AG09319 (cell line): ENCODE data around the gene ACTRT2.

Experiments used
- DNase-seq: peaks from one replicate; pipeline ENCODE4 v3.0.0-alpha.2; 2010; ENCODE audit warnings: low read depth; ENCODE audit errors: extremely low read depth
- TF ChIP-seq, protein P1 (sequence below): IDR thresholded peaks from 2 replicates; pipeline ENCODE4 v1.5.1; 2011; ENCODE audit warnings: low read depth, mild to moderate bottlenecking, inconsistent platforms, low read length, moderate library complexity

The ACTRT2 gene

DNA sequence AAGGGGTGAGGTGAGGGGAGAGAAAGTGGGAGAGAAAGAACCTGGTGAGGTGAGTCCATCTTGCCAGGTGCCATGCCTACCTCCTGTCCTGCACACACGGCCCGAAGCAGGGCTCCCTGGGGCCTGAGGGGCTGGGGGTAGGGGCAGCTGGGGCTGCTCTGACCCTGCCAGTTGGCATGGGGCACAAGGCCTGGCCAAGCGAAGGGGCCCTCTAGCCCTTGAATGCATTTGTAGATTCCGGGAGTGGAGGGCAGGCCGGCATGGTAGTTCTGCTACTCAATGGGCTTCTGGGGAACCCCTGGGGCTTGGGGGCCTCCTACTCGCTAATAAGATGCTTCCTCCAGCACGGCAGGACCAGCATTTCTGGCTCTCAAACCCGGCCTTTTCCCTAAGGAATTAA lies 44.1 kb downstream of the ACTRT2 start:
- DNase-seq, result no peak
- TF ChIP-seq, protein P1, sequence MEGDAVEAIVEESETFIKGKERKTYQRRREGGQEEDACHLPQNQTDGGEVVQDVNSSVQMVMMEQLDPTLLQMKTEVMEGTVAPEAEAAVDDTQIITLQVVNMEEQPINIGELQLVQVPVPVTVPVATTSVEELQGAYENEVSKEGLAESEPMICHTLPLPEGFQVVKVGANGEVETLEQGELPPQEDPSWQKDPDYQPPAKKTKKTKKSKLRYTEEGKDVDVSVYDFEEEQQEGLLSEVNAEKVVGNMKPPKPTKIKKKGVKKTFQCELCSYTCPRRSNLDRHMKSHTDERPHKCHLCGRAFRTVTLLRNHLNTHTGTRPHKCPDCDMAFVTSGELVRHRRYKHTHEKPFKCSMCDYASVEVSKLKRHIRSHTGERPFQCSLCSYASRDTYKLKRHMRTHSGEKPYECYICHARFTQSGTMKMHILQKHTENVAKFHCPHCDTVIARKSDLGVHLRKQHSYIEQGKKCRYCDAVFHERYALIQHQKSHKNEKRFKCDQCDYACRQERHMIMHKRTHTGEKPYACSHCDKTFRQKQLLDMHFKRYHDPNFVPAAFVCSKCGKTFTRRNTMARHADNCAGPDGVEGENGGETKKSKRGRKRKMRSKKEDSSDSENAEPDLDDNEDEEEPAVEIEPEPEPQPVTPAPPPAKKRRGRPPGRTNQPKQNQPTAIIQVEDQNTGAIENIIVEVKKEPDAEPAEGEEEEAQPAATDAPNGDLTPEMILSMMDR, result no peak

- TF ChIP-seq, protein P1, result no peak
- no peak for DNase-seq
Observed at GRCh38 chr1:3065797-3066196, 44.5 kb downstream of the ACTRT2 start.

- TF ChIP-seq, protein P1, result no peak
- no peak for DNase-seq
Observed at GRCh38 chr1:3066250-3066711, 45.0 kb downstream of the ACTRT2 start.

GRCh38 chr1:3066826-3067225 lies 45.6 kb downstream of the ACTRT2 start:
- DNase-seq, result no peak
- TF ChIP-seq, protein P1, result no peak

GRCh38 chr1:3067301-3067670 lies 46.0 kb downstream of the ACTRT2 start:
- DNase-seq, result no peak
- TF ChIP-seq, protein P1, result no peak

DNA sequence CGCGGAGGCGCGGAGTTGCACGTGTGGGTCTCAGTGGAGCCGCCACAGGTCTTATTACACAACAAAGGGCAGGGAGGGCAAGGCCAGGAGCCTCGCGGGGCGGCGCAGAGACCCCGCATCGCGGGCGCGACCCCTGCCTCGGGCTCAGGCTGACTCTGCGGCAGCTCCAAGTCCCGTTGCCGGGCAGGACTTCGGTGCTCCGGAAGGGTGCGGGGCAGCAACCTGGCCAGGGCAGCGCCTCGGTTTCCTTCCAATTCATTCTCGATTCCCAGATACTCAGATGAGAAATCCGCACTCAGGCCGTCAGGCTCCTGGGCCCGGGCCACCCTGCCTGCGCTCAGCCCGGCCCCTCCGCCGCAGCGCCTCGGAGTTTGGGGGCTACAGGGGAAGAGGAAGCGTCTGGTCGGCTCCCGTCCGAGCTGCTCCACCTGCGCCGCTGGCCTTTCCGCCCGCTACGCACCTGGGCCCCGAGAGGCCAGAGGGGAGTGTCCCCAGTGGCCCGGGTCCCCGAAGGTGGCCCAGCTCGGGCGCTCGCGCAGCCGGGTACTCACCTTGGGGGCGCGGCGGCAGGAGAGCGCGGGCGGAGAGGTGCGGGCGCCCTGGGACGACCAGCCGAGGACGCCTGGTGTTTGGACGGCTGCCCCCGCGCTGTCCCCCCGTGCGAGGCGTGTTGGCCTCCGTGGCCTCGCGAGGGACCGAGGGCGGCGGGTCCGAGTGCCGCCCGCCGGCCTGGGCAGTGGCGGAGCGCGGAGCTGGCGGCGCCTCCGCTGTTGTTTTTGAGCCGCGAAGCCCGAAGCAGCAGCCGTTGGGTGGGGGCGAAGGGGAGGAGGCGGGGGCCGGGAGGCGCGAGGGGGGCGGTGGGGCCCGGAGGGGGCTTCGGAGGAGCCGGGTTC lies 46.6 kb downstream of the ACTRT2 start:
- no peak for DNase-seq
- TF ChIP-seq, protein P1, result no peak

DNA sequence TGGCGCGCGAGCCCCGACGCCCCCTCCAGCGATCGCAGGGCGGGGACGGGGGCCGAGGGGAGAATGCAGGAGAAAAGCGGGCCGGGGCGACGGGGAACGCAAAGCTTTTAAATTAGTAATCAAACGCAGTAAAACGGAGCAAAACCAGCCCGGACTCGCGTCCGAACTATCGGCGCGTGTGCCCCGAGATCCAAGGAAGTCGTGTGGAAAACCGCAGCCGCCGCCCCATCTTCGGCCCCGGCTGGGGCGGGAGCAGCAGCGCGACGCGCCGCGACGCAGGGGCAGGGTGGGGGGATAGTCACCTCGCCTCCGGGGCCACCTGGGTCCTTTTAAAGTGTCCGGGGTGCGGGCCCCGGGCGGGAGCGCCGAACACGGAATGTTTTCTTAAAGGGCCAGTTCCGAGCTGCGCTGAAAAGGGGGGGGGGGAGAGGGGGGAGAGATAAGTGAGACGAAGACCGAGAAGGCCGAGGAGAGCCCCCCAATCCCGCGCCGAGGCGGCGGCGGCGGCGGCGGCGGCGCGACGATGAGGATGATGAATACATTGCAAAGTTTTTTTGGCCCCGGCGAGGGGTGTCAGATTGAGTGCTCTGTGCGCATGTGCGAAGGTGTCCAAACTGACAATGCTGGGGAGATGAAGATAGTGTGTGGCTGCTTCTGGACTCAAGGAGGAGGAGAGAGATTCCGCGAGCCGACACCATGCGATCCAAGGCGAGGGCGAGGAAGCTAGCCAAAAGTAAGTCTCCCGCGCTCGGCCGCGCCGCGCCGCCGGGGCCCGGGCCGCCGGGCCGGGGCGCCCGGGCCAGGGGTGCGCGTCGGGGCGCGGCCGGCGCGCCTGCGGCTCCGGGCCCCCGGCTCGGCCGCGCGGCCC lies 47.5 kb downstream of the ACTRT2 start, which contains the start of gene PRDM16:
Gene PRDM16, plus strand, starts transcription at position 640 of the 868 bp plus-strand sequence. Its CDS starts 57 bp downstream, at position 697.
- peak; percentile 4 for DNase-seq
- TF ChIP-seq, protein P1, result no peak
